GM12878 (cell line): Measurements from ENCODE around the gene CSK. TPM values are rescaled to one million over a fixed set of nuclear protein-coding genes. Genes with fewer than 3 reads are reported as not detected.

Experiments
- ATAC-seq: fragments of 200-7000 bp; cut with Tn5 transposase; 3 replicates; pipeline ENCODE4 v1.9.1; 2020; ENCODE audit warnings: mild to moderate bottlenecking, moderate library complexity
- BruUV-seq: library from RNA; stranded (reverse); fragments of 400-500 nt; replicated peaks from 2 replicates; lab custom pipeline; 2021; lab: Mats Ljungman, UMichigan
- CTCF ChIA-PET: fragments of 300-600 bp; sonication (Branson Sonifier 250); formaldehyde crosslinking; extraction: SDS; loops from one replicate; lab custom pipeline; 2021; ENCODE audit warnings: inconsistent platforms; lab: Yijun Ruan, JAX
- POLR2A ChIA-PET: fragments of 350-600 bp; formaldehyde crosslinking; extraction: SDS; loops from one replicate; lab custom pipeline; 2021; ENCODE audit warnings: inconsistent platforms; lab: Charles Lee
- RAD21 ChIA-PET: fragments of 300-600 bp; sonication (Branson Sonifier 250); formaldehyde crosslinking; loops from one replicate; lab custom pipeline; 2023; ENCODE audit warnings: antibody characterized with exemption; ENCODE audit not compliant: unreplicated experiment; lab: Charles Lee
- SMC1A ChIA-PET: fragments of 300-600 bp; sonication (Branson Sonifier 250); formaldehyde crosslinking; loops from one replicate; lab custom pipeline; 2023; ENCODE audit not compliant: unreplicated experiment, uncharacterized antibody; lab: Charles Lee
- DNase-seq: peaks from one replicate; pipeline ENCODE4 v3.0.0-alpha.2; 2011; ENCODE audit warnings: low read depth, low spot score
- FAIRE-seq: peaks from 3 replicates; lab custom pipeline; 2011; peaks lifted over from hg19 to GRCh38; lab: Jason Lieb, UNC
- H2AFZ ChIP-seq: 2 replicates; pipeline ENCODE4 v1.6.0; 2011; ENCODE audit warnings: low read depth, low read length, control low read depth; ENCODE audit not compliant: control insufficient read depth
- H3K27ac ChIP-seq: 2 replicates; pipeline ENCODE4 v1.5.1; 2011; ENCODE audit warnings: control low read depth; ENCODE audit not compliant: control insufficient read depth, insufficient read depth
- H3K27me3 ChIP-seq, 2 experiments: replicated peaks in 1 of 2; 2 replicates each; pipeline versions ENCODE4 v1.6.0 to v1.6.1; 2011; ENCODE audit warnings: low read length in 1 of 2; ENCODE audit not compliant: control insufficient read depth in 2 of 2, insufficient read depth in 2 of 2
- H3K36me3 ChIP-seq, 2 experiments: 2 replicates each; pipeline ENCODE4 v1.5.1; 2011; ENCODE audit warnings: low read length in 1 of 2; ENCODE audit not compliant: control insufficient read depth in 2 of 2, insufficient read depth in 2 of 2
- H3K4me1 ChIP-seq: 2 replicates; pipeline ENCODE4 v1.6.1; 2011; ENCODE audit warnings: mild to moderate bottlenecking, low read length, moderate library complexity, mixed read lengths; ENCODE audit not compliant: control insufficient read depth, insufficient read depth
- H3K4me2 ChIP-seq: 2 replicates; pipeline ENCODE4 v1.6.0; 2011; ENCODE audit warnings: control low read depth; ENCODE audit not compliant: control insufficient read depth, insufficient read depth
- H3K4me3 ChIP-seq: fragments of 200-600 bp; sonication (generic); 2 replicates; pipeline ENCODE4 v1.5.1; 2016
- H3K79me2 ChIP-seq: 2 replicates; pipeline ENCODE4 v1.6.0; 2011; ENCODE audit warnings: low read length; ENCODE audit not compliant: control insufficient read depth, insufficient read depth
- H3K9ac ChIP-seq: 2 replicates; pipeline ENCODE4 v1.8.0; 2011; ENCODE audit warnings: low read length, control low read depth, mixed read lengths; ENCODE audit not compliant: control insufficient read depth, insufficient read depth
- H3K9me3 ChIP-seq: replicated peaks from 3 replicates; pipeline ENCODE4 v1.5.1; 2011; ENCODE audit warnings: mild to moderate bottlenecking, low read length; ENCODE audit not compliant: control insufficient read depth, insufficient read depth
- H4K20me1 ChIP-seq: 2 replicates; pipeline ENCODE4 v1.6.0; 2011; ENCODE audit not compliant: control insufficient read depth, insufficient read depth
- CBFB ChIP-seq: IDR thresholded peaks from 2 replicates; pipeline ENCODE4 v1.6.1; 2016; ENCODE audit warnings: antibody characterized with exemption, low read depth
- CHD2 ChIP-seq: IDR thresholded peaks from 2 replicates; pipeline ENCODE4 v1.6.1; 2011; ENCODE audit warnings: low read depth, low read length, improper control_type of control experiment, borderline replicate concordance
- CTCF ChIP-seq, 3 experiments: IDR thresholded peaks in 2 of 3; conservative IDR thresholded peaks in 1 of 3; 2 replicates each; pipeline ENCODE4 v1.5.1; 2011; ENCODE audit warnings: low read depth in 3 of 3, low read length in 3 of 3, mild to moderate bottlenecking in 3 of 3, control low read depth in 2 of 3, moderate library complexity in 2 of 3, inconsistent platforms in 1 of 3, mixed read lengths in 1 of 3; ENCODE audit not compliant: control insufficient read depth in 2 of 3, insufficient read depth in 1 of 3; ENCODE audit errors: extremely low read depth in 1 of 3
- IKZF1 ChIP-seq: fragments of 450-650 bp; conservative IDR thresholded peaks from 2 replicates; pipeline ENCODE4 v1.6.1; 2017; ENCODE audit warnings: antibody characterized with exemption, mild to moderate bottlenecking
- IKZF2 ChIP-seq, 2 experiments: fragments of 450-650 bp; IDR thresholded peaks; 2 replicates each; pipeline ENCODE4 v1.6.1; 2017; ENCODE audit warnings: mild to moderate bottlenecking in 2 of 2, moderate library complexity in 2 of 2
- MAX ChIP-seq: IDR thresholded peaks from 2 replicates; pipeline ENCODE4 v1.6.1; 2012; ENCODE audit warnings: low read depth, low read length, improper control_type of control experiment
- NR2C1 ChIP-seq: fragments of 450-650 bp; IDR thresholded peaks from 2 replicates; pipeline ENCODE4 v1.6.1; 2017; ENCODE audit warnings: antibody characterized with exemption, mild to moderate bottlenecking, moderate library complexity
- POLR2AphosphoS5 ChIP-seq: IDR thresholded peaks from 2 replicates; pipeline ENCODE4 v1.6.1; 2011; ENCODE audit warnings: mild to moderate bottlenecking, low read length, inconsistent platforms
- POU2F2 ChIP-seq: IDR thresholded peaks from 3 replicates; pipeline ENCODE4 v1.6.1; 2011; ENCODE audit warnings: low read depth, mild to moderate bottlenecking, low read length, borderline replicate concordance
- STAT3 ChIP-seq: IDR thresholded peaks from 2 replicates; pipeline ENCODE4 v1.6.1; 2011; ENCODE audit warnings: low read depth, low read length, improper control_type of control experiment
- TAF1 ChIP-seq: IDR thresholded peaks from 2 replicates; pipeline ENCODE4 v1.6.1; 2011; ENCODE audit warnings: mild to moderate bottlenecking, low read depth, low read length, borderline replicate concordance
- TCF12 ChIP-seq: IDR thresholded peaks from 2 replicates; pipeline ENCODE4 v1.6.1; 2011; ENCODE audit warnings: low read depth, mild to moderate bottlenecking, low read length
- TCF3 ChIP-seq: IDR thresholded peaks from 2 replicates; pipeline ENCODE4 v1.6.1; 2012; ENCODE audit warnings: low read depth, mild to moderate bottlenecking, low read length, borderline replicate concordance; ENCODE audit not compliant: insufficient read depth
- YY1 ChIP-seq: IDR thresholded peaks from 2 replicates; pipeline ENCODE4 v1.6.1; 2011; ENCODE audit warnings: low read depth, mild to moderate bottlenecking, low read length
- ZBED1 ChIP-seq: IDR thresholded peaks from 2 replicates; pipeline ENCODE4 v1.6.1; 2016; ENCODE audit warnings: borderline replicate concordance
- WGBS: methylation state at CpG from one replicate; pipeline ENCODE4 v1.1.6; 2016; ENCODE audit warnings: low lambda C conversion rate; ENCODE audit not compliant: insufficient replicate concordance, insufficient coverage; ENCODE audit errors: missing lambda C conversion rate; 5-methylcytosine and 5-hydroxymethylcytosine counted together
- in situ Hi-C: fragments of 300-500 bp; cut with MboI; formaldehyde crosslinking; loops from 9 replicates; pipeline ENCODE4 v1.14.3; 2018; ENCODE audit warnings: mixed read lengths
- intact Hi-C: fragments of 100-400 bp; cut with micrococcal nuclease; formaldehyde crosslinking; loops from one replicate; pipeline ENCODE4 v1.14.2; 2022; ENCODE audit not compliant: unreplicated experiment
- polyA plus RNA-seq, 11 experiments: library from polyadenylated mRNA; depleted of rRNA in 4 of 11; unstranded in 6 of 11; stranded (reverse) in 5 of 11; fragments of >200 nt; fragmentation: Nextera tagmentation in 4 of 11; fragmentation: Illumina TruSeq in 1 of 11; extraction: Ambion mirVana in 4 of 11; extraction: Trizol in 1 of 11; gene quantifications; 1 replicate in 1 of 11; 2 replicates in 10 of 11; pipeline versions ENCODE4 v1.2.1 to v1.2.3, GENCODE V29; 2011 to 2016; ENCODE audit warnings: inconsistent platforms in 2 of 11, missing spikeins in 2 of 11, low read depth in 1 of 11
- total RNA-seq, 4 experiments: library from RNA; depleted of rRNA in 3 of 4; stranded (reverse); fragments of >200 nt in 3 of 4; fragmentation: Illumina TruSeq in 1 of 4; extraction: Trizol in 1 of 4; gene quantifications; 2 replicates each; pipeline versions ENCODE4 v1.2.1 to v1.2.3, GENCODE V29; 2013 to 2021
- TF ChIP-seq, protein P1 (sequence below): fragments of 450-650 bp; IDR thresholded peaks from 2 replicates; pipeline ENCODE4 v1.6.1; 2016; ENCODE audit warnings: mild to moderate bottlenecking

Gene CSK
- total and polyA plus RNA-seq, 10 of the 15 experiments (the other 5 are each of a cell fraction or from before 2014, with no cell fraction given), result 3.4 to 327 (median 75.8) TPM

GRCh38 chr15:74783072-74783807 is 1.4 kb downstream of the CSK start:
- peak overlapping the region; percentile 82 for H3K9ac ChIP-seq
- intact Hi-C loops (no loop called here), in situ Hi-C loops (loop anchor here (5.0 kb wide), 1 partner anchor 386 kb away; no protein-coding TSS in a partner anchor)
- H3K9me3 ChIP-seq, result no peaks in the 10 kb centered on the region
- SMC1A ChIA-PET, result interaction anchor here (0.9 to 17.6 kb wide), 6 partner anchors 10 to 167 kb away, joined by 3 to 811 read pairs (median 8); no protein-coding TSS in a partner anchor
- H2AFZ ChIP-seq, result no peak overlapping the region
- POLR2A ChIA-PET, result interaction anchor here (1.8 to 17.5 kb wide), 5 partner anchors 6 to 668 kb away, joined by 3 to 602 read pairs (median 59); partner anchors contain the start of genes CSK, FAM219B and SIN3A
- no TSS peak for BruUV-seq
- peak overlapping the region; percentile 94 for H3K4me3 ChIP-seq
- H3K4me2 ChIP-seq, result peak overlapping the region; percentile 73
- CTCF ChIA-PET, result interaction anchor here (0.6 to 25.9 kb wide), 8 partner anchors 7 to 381 kb away, joined by 3 to 1288 read pairs (median 8); partner anchors contain the start of gene CSK
- peak; percentile 1 for ATAC-seq
- no peaks in the 10 kb centered on the region for H4K20me1 ChIP-seq
- H3K36me3 ChIP-seq, result no peaks in the 10 kb centered on the region; a peak in 2 of 4 replicates
- WGBS, result 2% methylated on average over 13 of the region's 13 CpGs
- RAD21 ChIA-PET, result interaction anchor here (0.8 to 25.2 kb wide), 6 partner anchors 4 to 151 kb away, joined by 3 to 1186 read pairs (median 7); partner anchors contain the start of gene CSK
- peaks cover 53% of the 10 kb centered on the region for H3K4me1 ChIP-seq
- peak overlapping the region; percentile 96 for H3K27ac ChIP-seq
- no peak for FAIRE-seq
- no peaks in the 10 kb centered on the region for H3K27me3 ChIP-seq
- DNase-seq, result no peak
- peaks cover 74% of the 10 kb centered on the region for H3K79me2 ChIP-seq
- peak; percentile 69 for TF ChIP-seq MAX
- TF ChIP-seq NR2C1, result no peak
- TF ChIP-seq POLR2AphosphoS5, result peak; percentile 37; the same call in 1 of the 2 replicates
- no peak for TF ChIP-seq STAT3
- 0 out of 2 replicates have a peak, but pooled peaks have one; percentile 36 for TF ChIP-seq CHD2
- TF ChIP-seq CTCF (IDR thresholded peaks at IDR 0.05 in 2 of 3, conservative IDR thresholded peaks at IDR 0.05 in 1 of 3; ENCODE audit: control insufficient read depth in 2 of 3, extremely low read depth in 1 of 3, insufficient read depth in 1 of 3, low read depth in 3 of 3, low read length in 3 of 3), result no peak
- TF ChIP-seq YY1, result no peak
- no peak for TF ChIP-seq ZBED1
- TF ChIP-seq TAF1, result peak; percentile 16; the same call in 1 of the 2 replicates
- TF ChIP-seq, protein P1, sequence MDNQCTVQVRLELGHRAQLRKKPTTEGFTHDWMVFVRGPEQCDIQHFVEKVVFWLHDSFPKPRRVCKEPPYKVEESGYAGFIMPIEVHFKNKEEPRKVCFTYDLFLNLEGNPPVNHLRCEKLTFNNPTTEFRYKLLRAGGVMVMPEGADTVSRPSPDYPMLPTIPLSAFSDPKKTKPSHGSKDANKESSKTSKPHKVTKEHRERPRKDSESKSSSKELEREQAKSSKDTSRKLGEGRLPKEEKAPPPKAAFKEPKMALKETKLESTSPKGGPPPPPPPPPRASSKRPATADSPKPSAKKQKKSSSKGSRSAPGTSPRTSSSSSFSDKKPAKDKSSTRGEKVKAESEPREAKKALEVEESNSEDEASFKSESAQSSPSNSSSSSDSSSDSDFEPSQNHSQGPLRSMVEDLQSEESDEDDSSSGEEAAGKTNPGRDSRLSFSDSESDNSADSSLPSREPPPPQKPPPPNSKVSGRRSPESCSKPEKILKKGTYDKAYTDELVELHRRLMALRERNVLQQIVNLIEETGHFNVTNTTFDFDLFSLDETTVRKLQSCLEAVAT, result peak; percentile 18; the same call in 1 of the 2 replicates
- TF ChIP-seq IKZF2 (IDR thresholded peaks at IDR 0.05), result peak; percentile 34 to 55; a peak in 1 of 4 replicates
- no peak for TF ChIP-seq POU2F2
- no peak for TF ChIP-seq CBFB
- 0 out of 2 replicates have a peak, but pooled peaks have one; percentile 36 for TF ChIP-seq TCF3
- TF ChIP-seq IKZF1, result peak; percentile 79
- TF ChIP-seq TCF12, result peak; percentile 26; the same call in 1 of the 2 replicates
